Measurements from ENCODE around the gene CNTN5. TPM values are rescaled to one million over a fixed set of nuclear protein-coding genes. Genes with fewer than 3 reads are reported as not detected.

The CNTN5 gene
- total RNA-seq, 1 donor from 2014 or later, result 0.04 TPM

- no peak for ATAC-seq
Observed at GRCh38 chr11:100340466-100341319, 1319.9 kb downstream of the CNTN5 start.

GRCh38 chr11:100353083-100353482 lies 1332.3 kb downstream of the CNTN5 start:
- no peak for ATAC-seq

GRCh38 chr11:100354736-100355135 lies 1334.0 kb downstream of the CNTN5 start:
- peak; percentile 67 for ATAC-seq

- ATAC-seq, result no peak
Observed at GRCh38 chr11:100356035-100356434, 1335.3 kb downstream of the CNTN5 start.

- ATAC-seq, result no peak
Observed at GRCh38 chr11:100359281-100359680, 1338.5 kb downstream of the CNTN5 start.

- ATAC-seq, result peak; percentile 66
Observed at GRCh38 chr11:100367892-100368291, 1347.1 kb downstream of the CNTN5 start.

GRCh38 chr11:100383357-100383865 lies 1362.7 kb downstream of the CNTN5 start:
- no peak for ATAC-seq

GRCh38 chr11:100396266-100396665 lies 1375.5 kb downstream of the CNTN5 start:
- ATAC-seq, result no peak

GRCh38 chr11:100397401-100397800 lies 1376.7 kb downstream of the CNTN5 start:
- no peak for ATAC-seq

- ATAC-seq, result no peak
Observed at GRCh38 chr11:100403816-100404215, 1383.1 kb downstream of the CNTN5 start.

GRCh38 chr11:100404907-100405306 lies 1384.2 kb downstream of the CNTN5 start:
- ATAC-seq, result no peak
